Sigmoid colon (tissue), 7 donors: Measurements from ENCODE around the gene ETV5. TPM values are rescaled to one million over a fixed set of nuclear protein-coding genes. Genes with fewer than 3 reads are reported as not detected.

Source experiments
- DNase-seq: peaks from one replicate; pipeline ENCODE4 v3.0.0-alpha.2; 2019
- H3K27ac ChIP-seq, 4 donors: fragments of 200-600 bp; sonication (generic); one replicate each; pipeline ENCODE4 v1.5.1; 2016 to 2019; ENCODE audit warnings: mild to moderate bottlenecking in 1 of 4
- H3K27me3 ChIP-seq, 3 donors: fragments of 200-600 bp; sonication (generic); one replicate each; pipeline ENCODE4 v1.5.1; 2019; ENCODE audit warnings: mild to moderate bottlenecking in 1 of 3
- H3K36me3 ChIP-seq, 4 donors: fragments of 200-600 bp; sonication (generic); one replicate each; pipeline ENCODE4 v1.5.1; 2016 to 2019
- H3K4me1 ChIP-seq, 4 donors: fragments of 200-600 bp; sonication (generic); one replicate each; pipeline ENCODE4 v1.5.1; 2017 to 2019
- H3K4me3 ChIP-seq, 4 donors: fragments of 200-600 bp; sonication (generic); one replicate each; pipeline ENCODE4 v1.5.1; 2017 to 2019; ENCODE audit warnings: mild to moderate bottlenecking in 2 of 4, moderate library complexity in 1 of 4
- H3K9me3 ChIP-seq, 4 donors: fragments of 200-600 bp in 3 of 4; sonication (generic) in 3 of 4; one replicate each; pipeline versions ENCODE4 v1.5.1 to v1.6.1; 2013 to 2019
- CTCF ChIP-seq, 4 experiments: fragments of 450-650 bp in 3 of 4; fragments of 200-600 bp in 1 of 4; IDR thresholded peaks; one replicate each; pipeline ENCODE4 v1.5.1; 2016 to 2019; ENCODE audit warnings: antibody characterized with exemption in 4 of 4, mild to moderate bottlenecking in 3 of 4, moderate library complexity in 2 of 4
- EP300 ChIP-seq, 4 donors: sonication (generic); formaldehyde crosslinking; IDR thresholded peaks; one replicate each; pipeline ENCODE4 v1.6.1; 2017; ENCODE audit warnings: antibody characterized with exemption in 4 of 4
- POLR2A ChIP-seq, 2 donors: fragments of 450-650 bp; IDR thresholded peaks; one replicate each; pipeline ENCODE4 v1.6.1; 2016; ENCODE audit warnings: antibody characterized with exemption in 2 of 2, mild to moderate bottlenecking in 2 of 2, moderate library complexity in 2 of 2
- POLR2AphosphoS5 ChIP-seq, 4 donors: sonication (generic); formaldehyde crosslinking; IDR thresholded peaks; one replicate each; pipeline ENCODE4 v1.6.1; 2017; ENCODE audit warnings: antibody characterized with exemption in 4 of 4
- WGBS, 2 donors: extraction: QIAGEN DNeasy Blood & Tissue Kit; methylation state at CpG; one replicate each; pipeline ENCODE4 v1.1.7; 2013; 5-methylcytosine and 5-hydroxymethylcytosine counted together
- intact Hi-C: fragments of 100-400 bp; cut with DNase I; formaldehyde crosslinking; loops from one replicate; pipeline ENCODE4 v1.15.1; 2023
- polyA plus RNA-seq, 3 donors: library from polyadenylated mRNA; stranded (reverse); fragments of 200-250 nt; gene quantifications; one replicate each; pipeline ENCODE4 v1.2.3, GENCODE V29; 2013
- total RNA-seq, 4 donors: library from RNA; depleted of rRNA; stranded (reverse); fragments of >200 nt; gene quantifications; one replicate each; pipeline ENCODE4 v1.1.0, GENCODE V29; 2016
- donor health status: healthy with polysubstance abuse.
- donor health status: Bipolar disorder and iron deficiency.
- donor health status: healthy.

ETV5 gene
- total and polyA plus RNA-seq, 7 donors, result 2.3 to 8.4 (median 6.3) TPM

GRCh38 chr3:186048119-186048518, 60.8 kb downstream of the ETV5 start:
- intact Hi-C loops, result no loop called here
- Histone ChIP-seq H3K27me3 (no peaks in the 10 kb centered on the region), H3K36me3 (peaks cover 0 to 20% (median 0%) of the 10 kb centered on the region in 4 donors), H3K9me3 (no peaks in the 10 kb centered on the region), H3K4me3 (no peak overlapping the region), H3K4me1 (peaks cover 0 to 11% (median 9%) of the 10 kb centered on the region in 4 donors), H3K27ac (no peak overlapping the region)
- no peak for DNase-seq
- 96% methylated on average over 3 of the region's 3 CpGs for WGBS, 2 donors
- TF ChIP-seq POLR2A (IDR thresholded peaks at IDR 0.05) (no peak), EP300 (IDR thresholded peaks at IDR 0.05) (no peak), CTCF (IDR thresholded peaks at IDR 0.05) (no peak), POLR2AphosphoS5 (IDR thresholded peaks at IDR 0.05) (no peak)

GRCh38 chr3:186046838-186047237, 62.1 kb downstream of the ETV5 start:
- Histone ChIP-seq H3K4me1 (peaks cover 0 to 11% (median 9%) of the 10 kb centered on the region in 4 donors), H3K27ac (no peak overlapping the region), H3K9me3 (no peaks in the 10 kb centered on the region), H3K27me3 (no peaks in the 10 kb centered on the region), H3K36me3 (peaks cover 0 to 20% (median 0%) of the 10 kb centered on the region in 4 donors), H3K4me3 (no peak overlapping the region)
- no peak for DNase-seq
- TF ChIP-seq POLR2A (IDR thresholded peaks at IDR 0.05) (no peak), POLR2AphosphoS5 (IDR thresholded peaks at IDR 0.05) (no peak), EP300 (IDR thresholded peaks at IDR 0.05) (no peak), CTCF (IDR thresholded peaks at IDR 0.05) (no peak)
- intact Hi-C loops, result no loop called here
- WGBS, 2 donors, result 64 to 85% methylated on average over 5 of the region's 5 CpGs

- DNase-seq, result no peak
- H3K36me3 ChIP-seq, result peaks cover 0 to 14% (median 0%) of the 10 kb centered on the region in 4 donors
- no peaks in the 10 kb centered on the region for H3K27me3 ChIP-seq
- TF ChIP-seq POLR2A (IDR thresholded peaks at IDR 0.05), result no peak
- TF ChIP-seq CTCF (IDR thresholded peaks at IDR 0.05), result no peak
- TF ChIP-seq POLR2AphosphoS5 (IDR thresholded peaks at IDR 0.05), result no peak
- no peak for TF ChIP-seq EP300 (IDR thresholded peaks at IDR 0.05)
- WGBS, 2 donors, result 16 to 51% methylated on average over 12 of the region's 12 CpGs
- no peak overlapping the region for H3K27ac ChIP-seq
- H3K9me3 ChIP-seq, result no peaks in the 10 kb centered on the region
- intact Hi-C loops, result no loop called here
- H3K4me1 ChIP-seq, result peaks cover 0 to 11% (median 9%) of the 10 kb centered on the region in 4 donors
- H3K4me3 ChIP-seq, result no peak overlapping the region
These were observed 63.9 kb downstream of the ETV5 start for GRCh38 chr3:186044968-186045367.

GRCh38 chr3:186044427-186044826, 64.5 kb downstream of the ETV5 start:
- no peaks in the 10 kb centered on the region for H3K9me3 ChIP-seq
- peaks cover 0 to 11% (median 0%) of the 10 kb centered on the region in 4 donors for H3K36me3 ChIP-seq
- H3K4me1 ChIP-seq, result peaks cover 0 to 11% (median 9%) of the 10 kb centered on the region in 4 donors
- H3K27me3 ChIP-seq, result no peaks in the 10 kb centered on the region
- H3K27ac ChIP-seq, result no peak overlapping the region
- no peak overlapping the region for H3K4me3 ChIP-seq
- WGBS, 2 donors, result 81 to 87% methylated on average over 3 of the region's 3 CpGs
- intact Hi-C loops, result no loop called here
- no peak for DNase-seq
- TF ChIP-seq POLR2A (IDR thresholded peaks at IDR 0.05), result no peak
- no peak for TF ChIP-seq CTCF (IDR thresholded peaks at IDR 0.05)
- no peak for TF ChIP-seq EP300 (IDR thresholded peaks at IDR 0.05)
- TF ChIP-seq POLR2AphosphoS5 (IDR thresholded peaks at IDR 0.05), result no peak
